Measurements from ENCODE around the gene PVALB.

PVALB gene, protein sequence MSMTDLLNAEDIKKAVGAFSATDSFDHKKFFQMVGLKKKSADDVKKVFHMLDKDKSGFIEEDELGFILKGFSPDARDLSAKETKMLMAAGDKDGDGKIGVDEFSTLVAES

DNA sequence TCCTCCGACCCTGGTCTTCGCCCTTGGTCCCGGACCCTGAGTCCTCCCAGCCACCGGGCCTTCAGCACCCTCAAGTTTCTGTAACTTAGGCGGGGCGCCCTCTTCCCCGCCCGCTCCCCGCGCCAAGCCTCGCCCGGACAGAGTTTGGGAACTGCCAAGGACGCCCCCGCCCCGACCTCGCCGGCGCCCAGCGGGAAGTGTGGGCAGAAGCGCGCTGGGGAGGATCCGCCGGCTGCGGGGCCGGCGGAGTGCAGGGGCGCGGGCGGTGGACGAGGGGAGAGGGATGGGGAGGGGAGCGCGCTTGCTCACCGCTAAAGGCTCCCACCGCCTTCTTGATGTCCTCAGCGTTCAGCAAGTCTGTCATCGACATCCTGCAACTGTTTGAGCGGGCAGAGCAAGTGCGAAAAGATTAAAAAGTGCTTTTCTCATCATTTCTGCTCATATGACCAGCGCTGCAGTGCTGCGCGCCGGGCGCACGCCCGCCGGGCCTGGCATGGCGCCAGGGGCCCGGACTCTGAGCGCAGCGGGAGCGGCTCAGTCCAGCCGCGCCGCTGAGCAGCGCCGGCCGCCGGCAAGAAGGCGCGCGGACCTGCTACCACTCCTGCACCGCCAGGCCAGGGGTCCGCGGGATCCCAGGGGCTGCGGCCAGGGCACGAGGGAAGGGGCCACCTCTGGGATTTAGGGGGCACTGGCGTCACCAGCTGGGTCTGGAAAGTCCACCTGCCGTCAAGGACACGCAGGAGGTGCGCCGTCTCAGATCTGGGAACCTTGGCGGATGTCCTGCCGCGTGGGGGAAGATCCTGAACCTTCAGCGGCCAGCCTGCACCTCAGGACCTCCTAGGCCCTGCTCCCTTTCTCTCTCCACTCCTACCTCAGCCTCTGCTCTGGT is at the start of gene PVALB:
PVALB (minus strand) TSS at position 400 of the 889 bp plus-strand sequence; CDS start at position 370, 30 bp downstream.
- no peak for DNase-seq (ENCODE audit: low read depth)
- no peak within 1 kb of the TSS for H3K4me3 ChIP-seq (ENCODE audit: low read length)
- TF ChIP-seq, protein P1, sequence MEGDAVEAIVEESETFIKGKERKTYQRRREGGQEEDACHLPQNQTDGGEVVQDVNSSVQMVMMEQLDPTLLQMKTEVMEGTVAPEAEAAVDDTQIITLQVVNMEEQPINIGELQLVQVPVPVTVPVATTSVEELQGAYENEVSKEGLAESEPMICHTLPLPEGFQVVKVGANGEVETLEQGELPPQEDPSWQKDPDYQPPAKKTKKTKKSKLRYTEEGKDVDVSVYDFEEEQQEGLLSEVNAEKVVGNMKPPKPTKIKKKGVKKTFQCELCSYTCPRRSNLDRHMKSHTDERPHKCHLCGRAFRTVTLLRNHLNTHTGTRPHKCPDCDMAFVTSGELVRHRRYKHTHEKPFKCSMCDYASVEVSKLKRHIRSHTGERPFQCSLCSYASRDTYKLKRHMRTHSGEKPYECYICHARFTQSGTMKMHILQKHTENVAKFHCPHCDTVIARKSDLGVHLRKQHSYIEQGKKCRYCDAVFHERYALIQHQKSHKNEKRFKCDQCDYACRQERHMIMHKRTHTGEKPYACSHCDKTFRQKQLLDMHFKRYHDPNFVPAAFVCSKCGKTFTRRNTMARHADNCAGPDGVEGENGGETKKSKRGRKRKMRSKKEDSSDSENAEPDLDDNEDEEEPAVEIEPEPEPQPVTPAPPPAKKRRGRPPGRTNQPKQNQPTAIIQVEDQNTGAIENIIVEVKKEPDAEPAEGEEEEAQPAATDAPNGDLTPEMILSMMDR (conservative IDR thresholded peaks at IDR 0.05; ENCODE audit: low read length) = no peak

GRCh38 chr22:36865346-36865745 is 48.5 kb upstream of the PVALB start:
- DNase-seq (ENCODE audit: low read depth) = no peak
- H3K4me3 ChIP-seq (ENCODE audit: low read length) = no peak overlapping the region
- TF ChIP-seq, protein P1 (conservative IDR thresholded peaks at IDR 0.05; ENCODE audit: low read length) = no peak

- H3K4me3 ChIP-seq (ENCODE audit: low read length) = no peak overlapping the region
- no peak for DNase-seq (ENCODE audit: low read depth)
- TF ChIP-seq, protein P1 (conservative IDR thresholded peaks at IDR 0.05; ENCODE audit: low read length) = no peak
These were observed 47.8 kb upstream of the PVALB start for GRCh38 chr22:36864454-36865215.

DNA sequence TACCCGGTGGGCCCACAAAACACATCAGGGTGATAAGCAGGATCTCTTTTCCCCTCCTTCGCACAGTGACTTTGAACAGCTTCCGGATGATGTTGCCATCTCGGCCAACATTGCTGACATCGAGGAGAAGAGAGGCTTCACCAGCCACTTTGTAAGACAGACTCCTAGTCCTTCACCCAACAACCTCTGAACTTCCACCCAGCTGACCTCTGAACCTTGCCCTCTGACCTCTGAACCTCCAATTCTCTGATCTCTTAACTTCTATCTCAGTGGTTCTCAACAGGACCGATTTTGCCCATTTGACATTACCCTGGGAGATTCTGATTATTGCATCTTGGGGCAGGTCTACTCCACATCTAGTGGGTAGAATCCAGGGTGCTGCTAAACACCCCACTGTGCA is 47.1 kb upstream of the PVALB start:
- H3K4me3 ChIP-seq (ENCODE audit: low read length) = no peak overlapping the region
- no peak for DNase-seq (ENCODE audit: low read depth)
- TF ChIP-seq, protein P1 (conservative IDR thresholded peaks at IDR 0.05; ENCODE audit: low read length) = no peak

DNA sequence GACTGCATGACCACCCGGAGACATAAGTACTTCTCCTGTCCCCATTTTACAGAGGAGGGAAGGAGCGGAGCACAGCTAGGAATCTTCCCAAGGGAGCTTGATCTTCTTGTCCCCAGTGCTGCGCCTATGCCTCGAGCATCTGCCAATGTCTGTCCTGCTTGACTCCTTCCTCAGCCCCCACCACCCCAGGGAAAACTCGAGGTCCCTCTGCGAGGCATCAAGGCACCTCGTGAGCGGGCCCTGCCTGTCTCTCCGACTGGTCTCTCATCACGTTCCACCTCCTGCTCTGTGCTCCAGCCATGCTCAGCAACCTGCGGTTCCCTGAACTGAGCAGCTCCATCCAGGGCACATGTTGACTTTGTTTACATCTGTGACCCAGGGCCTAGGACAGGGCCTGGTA is 46.4 kb upstream of the PVALB start:
- no peak for DNase-seq (ENCODE audit: low read depth)
- TF ChIP-seq, protein P1 (conservative IDR thresholded peaks at IDR 0.05; ENCODE audit: low read length) = no peak
- H3K4me3 ChIP-seq (ENCODE audit: low read length) = no peak overlapping the region

- DNase-seq (ENCODE audit: low read depth) = no peak
- TF ChIP-seq, protein P1 (conservative IDR thresholded peaks at IDR 0.05; ENCODE audit: low read length) = no peak
- no peak overlapping the region for H3K4me3 ChIP-seq (ENCODE audit: low read length)
These were observed 45.7 kb upstream of the PVALB start for GRCh38 chr22:36862251-36863242.
